Central memory CD8-positive, alpha-beta T cell (primary cell): Measurements from ENCODE around the gene ABHD14A.
A peak's percentile ranks its signal among the peaks of the same experiment; 100 is the strongest.
"Not testable (repeated sequence)": the region's sequence is repeated elsewhere in the genome, so short reads cannot be mapped to it uniquely, and the experiment has no call there.

Experiments used
- ATAC-seq: fragments of 150-1000 bp; cut with Tn5 transposase; replicated peaks from 2 replicates; pipeline ENCODE4 v1.10.0; 2022; ENCODE audit warnings: mild to moderate bottlenecking, moderate FRiP score, moderate number of reproducible peaks; ENCODE audit not compliant: poor library complexity, severe bottlenecking; ENCODE audit errors: extremely low read depth
- DNase-seq, 2 donors: peaks; one replicate each; pipeline ENCODE4 v3.0.0; 2021; ENCODE audit warnings: low spot score in 2 of 2
- H3K27ac Mint-ChIP-seq: one replicate; pipeline ENCODE4 v1.8.0; 2022; ENCODE audit warnings: low read depth, mild to moderate bottlenecking, moderate library complexity, mixed read lengths
- H3K27me3 Mint-ChIP-seq: one replicate; pipeline ENCODE4 v1.8.0; 2022; ENCODE audit warnings: mixed read lengths
- H3K36me3 Mint-ChIP-seq: one replicate; pipeline ENCODE4 v1.8.0; 2022; ENCODE audit warnings: mild to moderate bottlenecking, moderate library complexity, mixed read lengths; ENCODE audit not compliant: insufficient read depth
- H3K4me1 Mint-ChIP-seq: one replicate; pipeline ENCODE4 v1.8.0; 2022; ENCODE audit warnings: mixed read lengths
- H3K4me3 Mint-ChIP-seq: one replicate; pipeline ENCODE4 v1.8.0; 2022; ENCODE audit warnings: mild to moderate bottlenecking, moderate library complexity, mixed read lengths
- H3K9me3 Mint-ChIP-seq: one replicate; pipeline ENCODE4 v1.8.0; 2022; ENCODE audit warnings: mixed read lengths

ABHD14A gene

GRCh38 chr3:51974963-51975851, at the start of gene ABHD14A:
ABHD14A (plus strand) TSS chr3:51975064; CDS start chr3:51975136, 72 bp downstream.
- Mint-ChIP-seq H3K4me3 (peak within 1 kb of the TSS; percentile 84), H3K27ac (peak within 1 kb of the TSS; percentile 95), H3K36me3 (peaks cover 18% of the 10 kb centered on the region), H3K4me1 (peaks cover 37% of the 10 kb centered on the region), H3K9me3 (no peaks in the 10 kb centered on the region), H3K27me3 (no peaks in the 10 kb centered on the region)
- ATAC-seq (peak; percentile 65), DNase-seq (peak; percentile 50 to 54)

DNA sequence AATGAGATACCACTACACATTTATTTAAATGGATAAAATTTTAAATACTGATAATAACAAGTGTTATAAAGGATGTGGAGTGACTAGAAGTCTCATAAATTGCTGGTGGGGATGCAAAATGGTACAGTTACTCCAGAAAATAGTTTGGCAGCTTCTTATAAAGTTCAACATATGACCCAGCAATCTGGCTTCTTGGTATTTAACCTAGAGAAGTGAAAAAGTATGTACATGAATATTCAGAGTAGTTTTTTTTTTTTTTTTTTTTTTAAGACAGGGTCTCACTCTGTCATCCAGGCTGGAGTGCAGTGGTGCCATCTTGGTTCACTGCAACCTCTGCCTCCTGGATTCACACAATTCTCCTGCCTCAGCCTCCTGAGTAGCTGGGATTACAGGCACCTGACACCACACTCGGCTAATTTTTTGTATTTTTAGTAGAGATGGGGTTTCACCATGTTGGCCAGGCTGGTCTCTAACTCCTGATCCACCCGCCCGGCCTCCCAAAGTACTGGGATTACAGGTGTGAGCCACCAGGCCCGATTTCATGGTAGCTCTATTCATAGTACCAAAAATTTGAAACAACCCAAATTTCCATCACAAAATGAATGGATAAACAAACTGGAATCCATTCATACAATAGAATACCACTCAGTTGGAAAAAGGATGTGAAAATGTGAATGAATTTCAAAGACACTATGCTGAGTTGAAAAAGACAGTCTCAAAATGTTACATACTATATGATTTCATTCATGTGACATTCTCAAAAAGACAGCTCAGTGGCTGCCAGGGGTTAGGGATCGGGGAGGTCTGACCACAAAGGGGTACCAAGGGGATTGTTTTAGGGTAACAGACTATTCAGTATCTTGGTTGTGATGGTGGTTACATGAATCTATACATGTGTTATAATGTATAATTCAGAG, 47.5 kb upstream of the ABHD14A start:
- H3K4me3 Mint-ChIP-seq: no peak overlapping the region
- H3K36me3 Mint-ChIP-seq: peaks cover 2% of the 10 kb centered on the region
- H3K27ac Mint-ChIP-seq: no peak overlapping the region
- H3K27me3 Mint-ChIP-seq: peaks cover 4% of the 10 kb centered on the region
- H3K4me1 Mint-ChIP-seq: no peaks in the 10 kb centered on the region
- DNase-seq: no peak
- no peaks in the 10 kb centered on the region for H3K9me3 Mint-ChIP-seq
- ATAC-seq: no peak

- Mint-ChIP-seq H3K36me3 (peaks cover 2% of the 10 kb centered on the region), H3K27me3 (no peaks in the 10 kb centered on the region), H3K4me1 (no peaks in the 10 kb centered on the region), H3K9me3 (no peaks in the 10 kb centered on the region), H3K27ac (no peak overlapping the region), H3K4me3 (no peak overlapping the region)
- ATAC-seq (no peak), DNase-seq (no peak)
Measured at GRCh38 chr3:51928438-51928837, 46.4 kb upstream of the ABHD14A start.

GRCh38 chr3:51928981-51929380, 45.9 kb upstream of the ABHD14A start:
- H3K9me3 Mint-ChIP-seq: not testable (repeated sequence)

GRCh38 chr3:51929420-51930003, 45.4 kb upstream of the ABHD14A start:
- no peak overlapping the region for H3K4me3 Mint-ChIP-seq
- ATAC-seq (no peak), DNase-seq (no peak)
- H3K36me3 Mint-ChIP-seq: peaks cover 6% of the 10 kb centered on the region
- no peaks in the 10 kb centered on the region for H3K4me1 Mint-ChIP-seq
- no peaks in the 10 kb centered on the region for H3K27me3 Mint-ChIP-seq
- H3K9me3 Mint-ChIP-seq: no peaks in the 10 kb centered on the region
- no peak overlapping the region for H3K27ac Mint-ChIP-seq

More at GRCh38 chr3:51928981-51929380, 45.9 kb upstream of the ABHD14A start:
- not testable (repeated sequence) for DNase-seq, H3K27me3 Mint-ChIP-seq, H3K4me1 Mint-ChIP-seq, H3K36me3 Mint-ChIP-seq, H3K27ac Mint-ChIP-seq, H3K4me3 Mint-ChIP-seq, ATAC-seq

DNA sequence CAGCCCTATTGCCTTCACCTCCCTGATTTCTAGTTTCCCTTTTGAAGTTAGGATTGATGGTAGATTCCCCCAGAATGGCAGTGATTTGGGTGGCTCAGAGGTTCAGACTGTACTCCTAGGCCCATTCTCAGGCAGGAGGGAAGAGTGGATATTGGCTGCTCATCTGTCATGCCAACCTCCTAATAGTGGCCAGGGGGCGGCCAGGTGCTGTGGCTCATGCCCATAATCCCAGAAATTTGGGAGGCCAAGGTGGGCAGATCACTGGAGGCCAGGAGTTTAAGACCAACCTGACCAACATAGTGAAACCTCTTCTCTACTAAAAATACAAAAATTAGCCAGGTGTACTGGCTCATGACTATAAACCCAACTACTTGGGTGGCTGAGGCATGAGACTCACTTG, 44.4 kb upstream of the ABHD14A start:
- DNase-seq: no peak
- Mint-ChIP-seq H3K27ac (no peak overlapping the region), H3K4me3 (no peak overlapping the region), H3K4me1 (no peaks in the 10 kb centered on the region), H3K27me3 (no peaks in the 10 kb centered on the region), H3K9me3 (no peaks in the 10 kb centered on the region), H3K36me3 (peaks cover 9% of the 10 kb centered on the region)
- no peak for ATAC-seq

DNA sequence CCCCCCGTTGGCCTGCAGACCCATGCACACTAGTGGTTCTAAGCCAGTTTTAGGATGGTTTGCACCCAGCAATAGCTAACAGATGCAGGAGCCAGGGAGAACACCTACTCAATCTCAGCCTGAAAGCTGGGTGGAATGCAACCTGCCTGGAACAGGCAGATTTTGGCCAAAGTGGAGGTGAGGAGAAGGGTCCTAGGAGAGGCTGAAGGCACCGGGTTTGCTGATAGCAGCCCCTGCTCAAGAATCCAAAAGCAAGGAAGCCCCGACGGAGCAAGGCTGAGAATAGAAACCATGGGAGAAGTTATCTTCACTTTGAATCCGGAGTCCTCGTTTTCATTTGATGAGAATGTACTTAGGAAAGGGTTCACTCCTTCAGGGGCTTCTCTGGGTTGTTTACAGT, 43.1 kb upstream of the ABHD14A start:
- H3K9me3 Mint-ChIP-seq: no peaks in the 10 kb centered on the region
- no peak overlapping the region for H3K4me3 Mint-ChIP-seq
- no peaks in the 10 kb centered on the region for H3K4me1 Mint-ChIP-seq
- H3K27me3 Mint-ChIP-seq: no peaks in the 10 kb centered on the region
- H3K36me3 Mint-ChIP-seq: peaks cover 14% of the 10 kb centered on the region
- ATAC-seq (no peak), DNase-seq (no peak)
- no peak overlapping the region for H3K27ac Mint-ChIP-seq

DNA sequence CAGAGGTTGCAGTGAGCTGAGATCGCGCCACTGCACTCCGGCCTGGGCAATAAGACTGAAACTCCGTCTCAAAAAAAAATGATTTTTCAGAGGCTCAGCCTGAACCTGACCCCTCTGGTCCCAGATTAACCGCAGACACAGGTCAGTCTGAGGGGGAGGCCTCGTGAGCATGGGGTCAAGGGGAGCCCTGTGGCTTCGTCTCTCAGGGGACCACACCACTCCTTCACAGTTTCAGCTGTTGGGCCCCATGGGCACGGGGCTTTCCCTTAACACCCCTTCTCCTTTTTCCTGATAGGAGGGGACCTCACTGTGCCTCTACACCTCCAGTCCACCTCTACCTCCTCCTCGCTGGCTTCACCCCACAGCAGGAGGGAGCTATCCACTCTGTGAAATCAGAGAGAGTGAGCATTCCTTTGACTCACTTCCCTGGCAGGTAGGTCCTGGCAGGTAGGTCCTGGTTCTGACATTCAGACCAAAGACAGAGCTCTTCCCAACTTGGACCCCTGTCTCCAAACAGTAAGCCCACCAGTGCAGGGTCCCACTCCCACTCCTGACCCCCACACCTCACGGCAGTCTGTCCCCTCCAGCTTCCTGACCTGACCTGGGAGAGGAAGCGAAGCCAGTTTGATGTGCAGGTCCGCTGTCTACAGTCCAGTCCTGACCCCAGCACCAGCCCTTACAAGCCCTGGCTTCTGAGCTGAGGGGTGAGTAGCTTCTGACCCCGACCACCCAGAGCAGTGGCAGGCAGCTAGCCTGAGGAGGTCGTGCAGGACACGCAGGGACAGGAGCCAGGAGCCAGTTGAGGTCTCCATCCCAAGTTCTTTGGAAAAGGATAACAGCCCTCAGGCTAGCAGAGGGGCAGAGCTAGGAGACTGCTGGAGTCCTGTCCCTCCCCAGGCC, 42.1 kb upstream of the ABHD14A start:
- Mint-ChIP-seq H3K27ac (no peak overlapping the region), H3K36me3 (peaks cover 16% of the 10 kb centered on the region), H3K4me3 (no peak overlapping the region), H3K27me3 (no peaks in the 10 kb centered on the region), H3K9me3 (no peaks in the 10 kb centered on the region), H3K4me1 (no peaks in the 10 kb centered on the region)
- no peak for ATAC-seq
- no peak for DNase-seq

DNA sequence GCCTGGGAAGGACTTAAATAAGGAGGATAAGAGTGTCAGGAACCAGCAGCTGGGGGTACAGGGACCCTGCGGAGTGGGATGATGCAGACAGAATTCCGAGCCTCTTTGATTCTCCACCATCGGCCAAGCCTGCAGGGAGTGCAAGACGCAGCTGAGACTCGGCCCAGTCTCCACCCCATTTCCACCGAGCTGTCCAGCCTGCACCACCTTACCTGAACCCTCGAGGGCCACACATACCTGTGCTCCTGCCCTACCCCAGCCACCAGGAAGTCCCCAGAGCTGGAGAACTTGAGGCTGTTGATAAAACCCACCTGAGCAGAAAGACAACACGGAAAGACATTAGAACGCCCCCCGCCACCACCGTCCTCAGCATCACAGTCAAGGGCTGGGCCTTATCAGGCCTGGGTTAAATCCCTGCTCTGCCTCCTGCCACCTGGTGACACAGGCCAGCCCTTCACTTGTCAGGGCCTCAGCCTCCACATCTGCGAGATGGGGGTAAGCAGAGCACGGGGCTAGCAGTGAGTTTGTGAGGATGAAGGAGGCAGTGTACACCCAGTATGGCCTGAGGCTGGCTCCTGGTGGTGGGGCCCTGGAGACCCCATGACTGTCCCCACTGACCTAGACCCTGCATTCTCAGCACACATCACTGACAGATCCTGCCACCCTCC, 41.3 kb upstream of the ABHD14A start:
- ATAC-seq (no peak), DNase-seq (peak in 1 of 2 donors; percentile 6)
- Mint-ChIP-seq H3K9me3 (no peaks in the 10 kb centered on the region), H3K4me3 (no peak overlapping the region), H3K36me3 (peaks cover 19% of the 10 kb centered on the region), H3K27me3 (no peaks in the 10 kb centered on the region), H3K4me1 (no peaks in the 10 kb centered on the region), H3K27ac (no peak overlapping the region)

GRCh38 chr3:51934139-51934850, 40.6 kb upstream of the ABHD14A start:
- H3K27me3 Mint-ChIP-seq: no peaks in the 10 kb centered on the region
- DNase-seq: peak in 1 of 2 donors; percentile 4
- ATAC-seq: no peak
- H3K36me3 Mint-ChIP-seq: peaks cover 19% of the 10 kb centered on the region
- peaks cover 4% of the 10 kb centered on the region for H3K4me1 Mint-ChIP-seq
- H3K27ac Mint-ChIP-seq: no peak overlapping the region
- no peak overlapping the region for H3K4me3 Mint-ChIP-seq
- H3K9me3 Mint-ChIP-seq: no peaks in the 10 kb centered on the region
